Breast epithelium (tissue), 3 donors: Measurements from ENCODE around the gene KCNH3.

Experiments used
- POLR2A ChIP-seq: fragments of 450-650 bp; IDR thresholded peaks from one replicate; pipeline ENCODE4 v1.6.1; 2016; ENCODE audit warnings: antibody characterized with exemption, mild to moderate bottlenecking, moderate library complexity
- POLR2AphosphoS5 ChIP-seq, 3 donors: sonication (generic); formaldehyde crosslinking; IDR thresholded peaks; one replicate each; pipeline ENCODE4 v1.6.1; 2017; ENCODE audit warnings: antibody characterized with exemption in 3 of 3
- TF ChIP-seq, protein P1 (sequence below), 3 donors: fragments of 450-650 bp; IDR thresholded peaks; one replicate each; pipeline ENCODE4 v1.5.1; 2016 to 2017; ENCODE audit warnings: antibody characterized with exemption in 3 of 3, mild to moderate bottlenecking in 3 of 3, moderate library complexity in 3 of 3

DNA sequence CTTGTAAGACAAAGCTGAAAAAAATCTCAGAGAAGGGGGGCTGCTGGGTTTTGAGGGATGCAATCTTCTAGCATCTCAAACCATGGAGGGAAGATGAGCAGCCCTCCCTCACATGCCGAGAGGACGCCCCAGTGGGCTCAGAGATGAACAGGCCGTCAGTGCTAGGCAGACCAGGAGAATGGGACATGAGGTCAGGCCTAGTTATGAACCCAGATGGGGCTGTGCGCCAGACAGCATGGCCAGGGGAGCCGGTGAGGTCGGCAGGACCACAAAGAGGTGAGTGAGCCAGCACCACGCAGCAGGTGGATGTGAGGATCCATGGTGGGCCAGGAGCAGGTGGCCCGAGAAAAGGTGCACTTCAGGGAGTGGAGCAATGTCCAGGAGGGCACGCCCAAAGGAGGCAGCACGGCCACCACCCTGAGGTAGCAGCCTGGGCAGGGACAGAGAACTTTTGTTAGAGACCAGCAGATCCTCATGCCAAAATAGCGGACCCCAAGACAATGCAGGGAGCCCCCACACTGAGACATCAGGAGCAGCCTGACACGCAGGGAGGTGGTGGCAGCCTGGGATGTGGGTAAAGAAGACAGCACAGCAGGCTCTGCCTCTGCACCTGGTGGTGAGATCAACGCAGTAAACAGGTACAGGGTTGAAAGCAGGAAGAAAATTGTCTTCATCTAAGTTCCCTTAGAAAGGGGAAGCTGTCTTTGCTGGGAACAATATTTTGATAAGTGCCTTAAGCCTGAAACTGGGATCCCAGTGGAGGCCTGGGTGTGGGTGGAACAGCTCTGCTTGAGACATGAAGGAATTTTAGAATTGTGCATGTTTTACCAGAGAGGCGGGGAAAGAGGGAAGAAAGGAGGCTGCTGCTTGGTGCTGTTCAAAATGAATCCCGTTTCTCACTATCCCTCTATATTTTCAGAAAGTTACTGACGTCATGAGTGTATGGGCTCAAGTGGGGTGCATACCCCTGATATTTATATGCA lies 46.9 kb downstream of the KCNH3 start:
- TF ChIP-seq, protein P1, sequence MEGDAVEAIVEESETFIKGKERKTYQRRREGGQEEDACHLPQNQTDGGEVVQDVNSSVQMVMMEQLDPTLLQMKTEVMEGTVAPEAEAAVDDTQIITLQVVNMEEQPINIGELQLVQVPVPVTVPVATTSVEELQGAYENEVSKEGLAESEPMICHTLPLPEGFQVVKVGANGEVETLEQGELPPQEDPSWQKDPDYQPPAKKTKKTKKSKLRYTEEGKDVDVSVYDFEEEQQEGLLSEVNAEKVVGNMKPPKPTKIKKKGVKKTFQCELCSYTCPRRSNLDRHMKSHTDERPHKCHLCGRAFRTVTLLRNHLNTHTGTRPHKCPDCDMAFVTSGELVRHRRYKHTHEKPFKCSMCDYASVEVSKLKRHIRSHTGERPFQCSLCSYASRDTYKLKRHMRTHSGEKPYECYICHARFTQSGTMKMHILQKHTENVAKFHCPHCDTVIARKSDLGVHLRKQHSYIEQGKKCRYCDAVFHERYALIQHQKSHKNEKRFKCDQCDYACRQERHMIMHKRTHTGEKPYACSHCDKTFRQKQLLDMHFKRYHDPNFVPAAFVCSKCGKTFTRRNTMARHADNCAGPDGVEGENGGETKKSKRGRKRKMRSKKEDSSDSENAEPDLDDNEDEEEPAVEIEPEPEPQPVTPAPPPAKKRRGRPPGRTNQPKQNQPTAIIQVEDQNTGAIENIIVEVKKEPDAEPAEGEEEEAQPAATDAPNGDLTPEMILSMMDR (IDR thresholded peaks at IDR 0.05) = no peak
- TF ChIP-seq POLR2A (no peak), POLR2AphosphoS5 (IDR thresholded peaks at IDR 0.05) (no peak)
